ENCODE data around the gene PAK5. TPM values are rescaled to one million over a fixed set of nuclear protein-coding genes. Genes with fewer than 3 reads are reported as not detected.

Gene PAK5
- total RNA-seq, 1 experiment from 2014 or later: not detected

DNA sequence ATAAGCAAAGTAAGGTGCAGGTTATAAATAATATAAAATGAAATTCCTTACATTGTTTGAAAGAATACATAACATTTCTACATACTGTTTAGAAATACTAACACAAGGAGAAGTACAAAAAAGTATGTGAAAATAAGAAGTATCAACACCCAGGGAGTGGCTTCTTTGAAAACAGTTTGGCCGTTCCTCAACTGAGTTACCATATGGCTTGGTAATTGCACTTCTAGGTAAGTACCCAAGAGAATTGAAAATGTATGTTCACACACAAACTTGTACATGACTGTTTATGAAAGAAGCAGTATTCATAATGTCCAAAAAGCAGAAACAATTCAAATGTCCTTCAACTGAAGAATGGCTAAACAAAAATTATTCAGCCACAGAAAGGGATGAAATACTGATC is 30.7 kb downstream of the PAK5 start:
- no peak for DNase-seq (ENCODE audit: low read depth, low spot score)
- ChIA-PET CTCF (no interaction called here), RAD21 (ENCODE audit: low non-redundant PET in 1 of 2, low total read pairs in 2 of 2, uncharacterized antibody in 2 of 2, unreplicated experiment in 2 of 2) (no interaction called here), POLR2A (no interaction called here)
- Histone ChIP-seq H3K4me3 (replicated peaks in 1 of 2; ENCODE audit: low read depth in 1 of 2, low read length in 2 of 2) (no peak overlapping the region), H3K27me3 (ENCODE audit: insufficient read depth, low read length) (peaks cover 10% of the 10 kb centered on the region), H3K9me2 (ENCODE audit: insufficient read depth) (no peaks in the 10 kb centered on the region; the same call in 1 of the 2 replicates), H3K79me2 (ENCODE audit: insufficient read depth, low read length) (no peaks in the 10 kb centered on the region), H3K4me2 (ENCODE audit: low read length) (no peak overlapping the region), H4K20me1 (ENCODE audit: insufficient read depth) (no peaks in the 10 kb centered on the region), H2AFZ (ENCODE audit: low read depth, low read length, poor library complexity, severe bottlenecking) (no peak overlapping the region), H3K4me1 (ENCODE audit: control insufficient read depth in 1 of 2, insufficient read depth in 2 of 2, low read length in 2 of 2) (no peaks in the 10 kb centered on the region), H3K27ac (ENCODE audit: low read depth, low read length) (no peak overlapping the region), H3K9ac (ENCODE audit: low read length) (no peak overlapping the region), H3K9me3 (ENCODE audit: control insufficient read depth in 1 of 2, insufficient read depth in 1 of 2, low read depth in 1 of 2, low read length in 2 of 2) (no peaks in the 10 kb centered on the region), H3K36me3 (ENCODE audit: control insufficient read depth in 1 of 2, insufficient read depth in 2 of 2, low read length in 2 of 2) (no peaks in the 10 kb centered on the region)
- no peak for TF ChIP-seq RAD21 (IDR thresholded peaks at IDR 0.05; ENCODE audit: low read depth)
- ATAC-seq: no peak
- BruUV-seq (replicated peaks): no TSS peak
- intact Hi-C loops (cut with micrococcal nuclease): no loop called here

DNA sequence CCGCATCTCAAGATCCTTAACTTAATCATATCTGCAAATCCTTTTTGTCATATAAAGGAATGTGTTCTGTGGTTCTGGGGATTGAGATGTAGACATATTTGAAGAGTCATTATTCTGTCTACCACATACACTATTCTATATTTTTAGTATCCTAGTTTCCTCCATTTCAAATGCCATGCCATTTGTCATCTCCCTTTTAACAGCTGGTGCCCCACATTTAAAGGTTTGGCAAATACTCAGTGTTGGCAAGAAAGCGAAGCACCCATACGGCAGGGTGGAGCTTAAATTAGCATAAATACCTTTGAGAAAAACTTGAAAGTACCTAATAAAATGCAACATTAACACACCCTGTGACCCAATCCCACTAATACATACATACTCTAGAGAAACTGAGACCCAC is 31.7 kb downstream of the PAK5 start:
- no peak overlapping the region for H3K27ac ChIP-seq (ENCODE audit: low read depth, low read length)
- H3K9ac ChIP-seq (ENCODE audit: low read length): no peak overlapping the region
- ChIA-PET CTCF (no interaction called here), POLR2A (no interaction called here), RAD21 (ENCODE audit: low non-redundant PET in 1 of 2, low total read pairs in 2 of 2, uncharacterized antibody in 2 of 2, unreplicated experiment in 2 of 2) (no interaction called here)
- H3K79me2 ChIP-seq (ENCODE audit: insufficient read depth, low read length): no peaks in the 10 kb centered on the region
- ATAC-seq (no peak), DNase-seq (ENCODE audit: low read depth, low spot score) (no peak)
- H3K4me3 ChIP-seq (replicated peaks in 1 of 2; ENCODE audit: low read depth in 1 of 2, low read length in 2 of 2): no peak overlapping the region
- H3K4me1 ChIP-seq (ENCODE audit: control insufficient read depth in 1 of 2, insufficient read depth in 2 of 2, low read length in 2 of 2): no peaks in the 10 kb centered on the region
- no peaks in the 10 kb centered on the region; the same call in 1 of the 2 replicates for H3K9me2 ChIP-seq (ENCODE audit: insufficient read depth)
- intact Hi-C loops (cut with micrococcal nuclease): no loop called here
- BruUV-seq (replicated peaks): no TSS peak
- H3K9me3 ChIP-seq (ENCODE audit: control insufficient read depth in 1 of 2, insufficient read depth in 1 of 2, low read depth in 1 of 2, low read length in 2 of 2): no peaks in the 10 kb centered on the region
- no peaks in the 10 kb centered on the region for H3K36me3 ChIP-seq (ENCODE audit: control insufficient read depth in 1 of 2, insufficient read depth in 2 of 2, low read length in 2 of 2)
- H2AFZ ChIP-seq (ENCODE audit: low read depth, low read length, poor library complexity, severe bottlenecking): no peak overlapping the region
- H3K4me2 ChIP-seq (ENCODE audit: low read length): no peak overlapping the region
- H3K27me3 ChIP-seq (ENCODE audit: insufficient read depth, low read length): peaks cover 10% of the 10 kb centered on the region
- no peaks in the 10 kb centered on the region for H4K20me1 ChIP-seq (ENCODE audit: insufficient read depth)
- TF ChIP-seq, protein P1, sequence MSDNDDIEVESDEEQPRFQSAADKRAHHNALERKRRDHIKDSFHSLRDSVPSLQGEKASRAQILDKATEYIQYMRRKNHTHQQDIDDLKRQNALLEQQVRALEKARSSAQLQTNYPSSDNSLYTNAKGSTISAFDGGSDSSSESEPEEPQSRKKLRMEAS (IDR thresholded peaks at IDR 0.05): no peak
- no peak for TF ChIP-seq ELF1 (IDR thresholded peaks at IDR 0.05; ENCODE audit: borderline replicate concordance, low read depth)
- TF ChIP-seq, protein P2, sequence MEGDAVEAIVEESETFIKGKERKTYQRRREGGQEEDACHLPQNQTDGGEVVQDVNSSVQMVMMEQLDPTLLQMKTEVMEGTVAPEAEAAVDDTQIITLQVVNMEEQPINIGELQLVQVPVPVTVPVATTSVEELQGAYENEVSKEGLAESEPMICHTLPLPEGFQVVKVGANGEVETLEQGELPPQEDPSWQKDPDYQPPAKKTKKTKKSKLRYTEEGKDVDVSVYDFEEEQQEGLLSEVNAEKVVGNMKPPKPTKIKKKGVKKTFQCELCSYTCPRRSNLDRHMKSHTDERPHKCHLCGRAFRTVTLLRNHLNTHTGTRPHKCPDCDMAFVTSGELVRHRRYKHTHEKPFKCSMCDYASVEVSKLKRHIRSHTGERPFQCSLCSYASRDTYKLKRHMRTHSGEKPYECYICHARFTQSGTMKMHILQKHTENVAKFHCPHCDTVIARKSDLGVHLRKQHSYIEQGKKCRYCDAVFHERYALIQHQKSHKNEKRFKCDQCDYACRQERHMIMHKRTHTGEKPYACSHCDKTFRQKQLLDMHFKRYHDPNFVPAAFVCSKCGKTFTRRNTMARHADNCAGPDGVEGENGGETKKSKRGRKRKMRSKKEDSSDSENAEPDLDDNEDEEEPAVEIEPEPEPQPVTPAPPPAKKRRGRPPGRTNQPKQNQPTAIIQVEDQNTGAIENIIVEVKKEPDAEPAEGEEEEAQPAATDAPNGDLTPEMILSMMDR (IDR thresholded peaks at IDR 0.05 in 2 of 3, conservative IDR thresholded peaks at IDR 0.05 in 1 of 3; ENCODE audit: borderline replicate concordance in 1 of 3, insufficient read depth in 1 of 3, low read depth in 2 of 3, low read length in 2 of 3): no peak
- TF ChIP-seq ZFX (IDR thresholded peaks at IDR 0.05): no peak
- no peak for TF ChIP-seq SRF (IDR thresholded peaks at IDR 0.05; ENCODE audit: low read depth)
- TF ChIP-seq SP1 (IDR thresholded peaks at IDR 0.05; ENCODE audit: low read depth): no peak
- no peak for TF ChIP-seq ZNF274 (IDR thresholded peaks at IDR 0.05; ENCODE audit: low read depth, low read length)
- TF ChIP-seq POLR2AphosphoS5 (IDR thresholded peaks at IDR 0.05; ENCODE audit: low read depth, low read length): no peak
- TF ChIP-seq TCF7L2 (IDR thresholded peaks at IDR 0.05; ENCODE audit: borderline replicate concordance, extremely low read depth, insufficient read depth, insufficient read length): no peak
- no peak for TF ChIP-seq EZH2phosphoT487 (IDR thresholded peaks at IDR 0.05; ENCODE audit: borderline replicate concordance)
- TF ChIP-seq, protein P3, sequence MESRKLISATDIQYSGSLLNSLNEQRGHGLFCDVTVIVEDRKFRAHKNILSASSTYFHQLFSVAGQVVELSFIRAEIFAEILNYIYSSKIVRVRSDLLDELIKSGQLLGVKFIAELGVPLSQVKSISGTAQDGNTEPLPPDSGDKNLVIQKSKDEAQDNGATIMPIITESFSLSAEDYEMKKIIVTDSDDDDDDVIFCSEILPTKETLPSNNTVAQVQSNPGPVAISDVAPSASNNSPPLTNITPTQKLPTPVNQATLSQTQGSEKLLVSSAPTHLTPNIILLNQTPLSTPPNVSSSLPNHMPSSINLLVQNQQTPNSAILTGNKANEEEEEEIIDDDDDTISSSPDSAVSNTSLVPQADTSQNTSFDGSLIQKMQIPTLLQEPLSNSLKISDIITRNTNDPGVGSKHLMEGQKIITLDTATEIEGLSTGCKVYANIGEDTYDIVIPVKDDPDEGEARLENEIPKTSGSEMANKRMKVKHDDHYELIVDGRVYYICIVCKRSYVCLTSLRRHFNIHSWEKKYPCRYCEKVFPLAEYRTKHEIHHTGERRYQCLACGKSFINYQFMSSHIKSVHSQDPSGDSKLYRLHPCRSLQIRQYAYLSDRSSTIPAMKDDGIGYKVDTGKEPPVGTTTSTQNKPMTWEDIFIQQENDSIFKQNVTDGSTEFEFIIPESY (IDR thresholded peaks at IDR 0.05; ENCODE audit: extremely low read depth, insufficient replicate concordance, low read length): no peak
- TF ChIP-seq, protein P4, sequence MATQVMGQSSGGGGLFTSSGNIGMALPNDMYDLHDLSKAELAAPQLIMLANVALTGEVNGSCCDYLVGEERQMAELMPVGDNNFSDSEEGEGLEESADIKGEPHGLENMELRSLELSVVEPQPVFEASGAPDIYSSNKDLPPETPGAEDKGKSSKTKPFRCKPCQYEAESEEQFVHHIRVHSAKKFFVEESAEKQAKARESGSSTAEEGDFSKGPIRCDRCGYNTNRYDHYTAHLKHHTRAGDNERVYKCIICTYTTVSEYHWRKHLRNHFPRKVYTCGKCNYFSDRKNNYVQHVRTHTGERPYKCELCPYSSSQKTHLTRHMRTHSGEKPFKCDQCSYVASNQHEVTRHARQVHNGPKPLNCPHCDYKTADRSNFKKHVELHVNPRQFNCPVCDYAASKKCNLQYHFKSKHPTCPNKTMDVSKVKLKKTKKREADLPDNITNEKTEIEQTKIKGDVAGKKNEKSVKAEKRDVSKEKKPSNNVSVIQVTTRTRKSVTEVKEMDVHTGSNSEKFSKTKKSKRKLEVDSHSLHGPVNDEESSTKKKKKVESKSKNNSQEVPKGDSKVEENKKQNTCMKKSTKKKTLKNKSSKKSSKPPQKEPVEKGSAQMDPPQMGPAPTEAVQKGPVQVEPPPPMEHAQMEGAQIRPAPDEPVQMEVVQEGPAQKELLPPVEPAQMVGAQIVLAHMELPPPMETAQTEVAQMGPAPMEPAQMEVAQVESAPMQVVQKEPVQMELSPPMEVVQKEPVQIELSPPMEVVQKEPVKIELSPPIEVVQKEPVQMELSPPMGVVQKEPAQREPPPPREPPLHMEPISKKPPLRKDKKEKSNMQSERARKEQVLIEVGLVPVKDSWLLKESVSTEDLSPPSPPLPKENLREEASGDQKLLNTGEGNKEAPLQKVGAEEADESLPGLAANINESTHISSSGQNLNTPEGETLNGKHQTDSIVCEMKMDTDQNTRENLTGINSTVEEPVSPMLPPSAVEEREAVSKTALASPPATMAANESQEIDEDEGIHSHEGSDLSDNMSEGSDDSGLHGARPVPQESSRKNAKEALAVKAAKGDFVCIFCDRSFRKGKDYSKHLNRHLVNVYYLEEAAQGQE (IDR thresholded peaks at IDR 0.05; ENCODE audit: low read depth): no peak
